GM12892 (cell line): ENCODE measurements around the gene ASAH2.
"Not testable (repeated sequence)": the region's sequence is repeated elsewhere in the genome, so short reads cannot be mapped to it uniquely, and the experiment has no call there.

Experiments used
- DNase-seq: peaks from one replicate; pipeline ENCODE4 v3.0.0; 2011; ENCODE audit not compliant: insufficient read length
- FAIRE-seq: peaks from 2 replicates; lab custom pipeline; 2011; peaks lifted over from hg19 to GRCh38; lab: Jason Lieb, UNC
- POLR2A ChIP-seq: IDR thresholded peaks from 2 replicates; pipeline ENCODE4 v1.6.1; 2011; ENCODE audit warnings: low read depth, low read length, control low read depth
- POLR2AphosphoS5 ChIP-seq: IDR thresholded peaks from 2 replicates; pipeline ENCODE4 v1.6.1; 2011; ENCODE audit warnings: low read depth, low read length, control low read depth
- TAF1 ChIP-seq: IDR thresholded peaks from 2 replicates; pipeline ENCODE4 v1.6.1; 2011; ENCODE audit warnings: low read depth, mild to moderate bottlenecking, control low read depth, low read length, borderline replicate concordance

The ASAH2 gene

DNA sequence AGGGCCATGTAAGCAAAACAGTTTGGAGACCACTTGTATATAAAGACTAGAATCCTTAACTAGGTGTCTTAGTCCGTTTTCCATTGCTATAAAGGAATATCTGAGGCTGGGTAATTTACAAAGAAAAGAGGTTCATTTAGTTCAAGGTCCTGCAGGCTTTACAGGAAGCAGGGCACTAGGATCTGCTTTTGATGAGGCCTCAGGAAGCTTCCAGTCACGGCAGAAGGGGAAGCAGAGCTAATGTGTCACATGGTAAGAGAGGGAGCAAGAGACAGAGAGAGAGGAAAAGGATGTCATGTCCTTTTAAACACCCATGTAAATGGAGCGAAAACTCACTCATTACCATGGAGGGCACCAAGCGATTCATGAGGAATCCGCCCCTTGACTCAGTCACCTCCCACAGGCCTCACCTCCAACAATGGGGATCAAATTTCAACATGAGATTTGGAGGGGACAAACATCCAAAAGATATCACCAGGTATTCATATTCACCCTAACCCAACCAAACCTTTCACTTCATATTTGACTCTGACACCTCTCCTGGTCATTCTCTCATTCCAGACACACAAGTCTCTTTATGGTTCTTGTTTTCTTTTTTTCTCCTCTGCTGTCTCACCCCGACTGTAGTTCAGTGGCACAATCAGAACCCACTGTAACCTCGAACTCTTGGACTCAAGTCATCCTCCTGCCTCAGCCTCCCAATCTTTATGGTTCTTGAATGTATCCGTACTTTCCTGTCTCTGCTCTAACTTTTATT is 30.1 kb upstream of the ASAH2 start:
- DNase-seq = no peak
- no peak for FAIRE-seq
- TF ChIP-seq POLR2A = no peak
- TF ChIP-seq TAF1 = no peak
- TF ChIP-seq POLR2AphosphoS5 = no peak

GRCh38 chr10:50280049-50280841 is 28.9 kb upstream of the ASAH2 start:
- FAIRE-seq (no peak), DNase-seq (no peak)
- no peak for TF ChIP-seq POLR2A
- no peak for TF ChIP-seq TAF1
- no peak for TF ChIP-seq POLR2AphosphoS5

GRCh38 chr10:50279489-50279888 is 28.2 kb upstream of the ASAH2 start:
- TF ChIP-seq TAF1 (no peak), POLR2A (no peak)
- no peak for FAIRE-seq
- no peak for DNase-seq

DNA sequence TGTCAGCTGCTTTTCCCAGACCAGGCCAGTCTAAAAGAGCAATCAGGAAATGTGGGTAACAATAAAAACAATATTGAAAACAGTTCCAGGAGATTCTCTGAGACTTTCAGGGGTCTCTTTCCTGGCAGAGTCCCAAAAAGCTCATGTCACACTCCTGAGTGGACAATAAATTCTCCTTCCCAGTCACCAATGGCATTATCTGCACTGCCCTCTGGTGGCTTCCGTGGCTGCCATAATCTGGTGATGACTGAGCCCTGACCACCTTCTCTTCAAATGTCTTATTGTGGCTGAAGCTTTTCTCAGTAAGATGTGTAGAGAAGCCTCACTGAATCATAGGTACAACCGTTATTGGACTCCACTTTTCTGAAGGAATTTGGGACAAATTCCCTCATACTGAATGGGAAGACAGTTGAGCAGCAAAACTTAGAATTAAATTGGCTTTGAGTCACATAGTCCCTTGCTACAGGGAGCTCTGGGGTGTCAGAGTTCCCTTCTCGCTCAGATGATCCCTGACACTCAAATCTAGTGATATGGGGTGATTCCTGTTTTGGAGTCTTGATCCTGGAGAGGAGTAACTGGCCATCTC is 24.4 kb upstream of the ASAH2 start:
- TF ChIP-seq POLR2AphosphoS5 (no peak), POLR2A (no peak), TAF1 (no peak)
- DNase-seq = no peak
- FAIRE-seq = peak; percentile 90

DNA sequence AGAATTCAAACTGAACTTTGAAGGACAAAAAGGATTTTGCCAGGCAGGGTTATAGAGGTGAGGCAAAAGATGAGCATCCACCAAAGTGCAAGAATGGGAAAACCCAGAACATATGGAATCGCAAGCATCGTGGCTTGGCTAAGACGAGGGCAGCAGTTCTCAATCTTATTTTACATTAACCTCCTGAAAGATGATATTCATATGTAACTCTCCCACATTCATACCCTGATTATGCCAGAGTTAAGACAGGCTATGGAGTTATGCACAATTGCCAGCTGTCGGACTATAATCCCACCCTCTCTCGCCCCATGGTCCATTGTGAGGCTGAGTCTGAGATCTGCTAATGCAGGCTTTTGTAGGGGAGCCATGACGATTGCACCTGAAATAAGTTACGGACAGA is 21.2 kb upstream of the ASAH2 start:
- DNase-seq = no peak
- FAIRE-seq = no peak
- TF ChIP-seq POLR2AphosphoS5 (no peak), TAF1 (no peak), POLR2A (no peak)

GRCh38 chr10:50271564-50272250 is 20.4 kb upstream of the ASAH2 start:
- FAIRE-seq = no peak
- TF ChIP-seq POLR2A (no peak), TAF1 (no peak), POLR2AphosphoS5 (no peak)

DNA sequence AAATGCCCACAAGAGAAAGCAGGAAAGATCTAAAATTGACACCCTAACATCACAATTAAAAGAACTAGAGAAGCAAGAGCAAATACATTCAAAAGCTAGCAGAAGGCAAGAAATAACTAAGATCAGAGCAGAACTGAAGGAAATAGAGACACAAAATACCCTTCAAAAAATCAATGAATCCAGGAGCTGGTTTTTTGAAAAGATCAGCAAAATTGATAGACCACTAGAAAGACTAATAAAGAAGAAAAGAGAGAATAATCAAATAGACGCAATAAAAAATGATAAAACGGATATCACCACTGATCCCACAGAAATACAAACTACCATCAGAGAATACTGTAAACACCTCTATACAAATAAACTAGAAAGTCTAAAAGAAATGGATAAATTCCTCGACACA is 16.6 kb upstream of the ASAH2 start:
- FAIRE-seq = not testable (repeated sequence)

More at GRCh38 chr10:50271564-50272250, 20.4 kb upstream of the ASAH2 start:
- DNase-seq = no peak

DNA sequence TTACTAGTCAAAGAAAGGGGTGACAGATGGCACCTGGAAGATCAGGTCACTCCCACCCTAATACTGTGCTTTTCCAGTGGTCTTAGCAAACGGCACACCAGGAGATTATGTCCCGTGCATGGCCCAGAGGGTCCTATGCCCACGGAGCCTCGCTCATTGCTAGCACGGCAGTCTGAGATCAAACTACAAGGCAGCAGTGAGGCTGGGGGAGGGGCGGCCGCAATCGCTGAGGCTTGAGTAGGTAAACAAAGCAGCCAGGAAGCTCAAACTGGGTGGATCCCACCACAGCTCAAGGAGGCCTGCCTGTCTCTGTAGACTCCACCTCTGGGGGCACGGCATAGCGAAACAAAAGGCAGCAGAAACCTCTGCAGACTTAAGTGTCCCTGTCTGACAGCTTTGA is 11.3 kb upstream of the ASAH2 start:
- not testable (repeated sequence) for FAIRE-seq, DNase-seq

More for the DNA sequence above, 16.6 kb upstream of the ASAH2 start:
- DNase-seq = not testable (repeated sequence)

DNA sequence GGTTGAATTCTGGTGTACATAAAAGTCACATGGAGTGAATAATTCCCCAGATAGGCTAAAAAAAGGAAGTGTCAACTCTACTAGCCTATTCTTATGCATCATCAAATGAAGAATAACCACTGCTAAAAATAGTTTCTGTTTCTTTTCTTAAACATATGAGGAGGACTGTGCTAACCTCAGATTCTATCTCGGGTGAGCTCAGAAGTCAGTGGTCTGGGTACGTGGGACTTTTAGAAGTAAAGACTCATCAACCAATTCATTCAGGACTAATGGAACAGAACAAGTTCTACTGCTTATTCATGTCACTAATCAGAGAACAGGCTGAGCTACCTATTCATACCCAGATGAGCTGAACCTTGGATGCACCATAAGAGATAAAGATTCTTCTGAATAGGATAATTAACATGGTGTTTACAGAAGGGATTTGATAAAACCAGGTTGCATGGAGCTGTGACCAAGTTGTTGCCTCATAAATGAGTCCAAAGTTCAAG is 9.5 kb upstream of the ASAH2 start:
- FAIRE-seq = peak; percentile 77
- TF ChIP-seq POLR2AphosphoS5 = no peak
- TF ChIP-seq TAF1 = no peak
- no peak for TF ChIP-seq POLR2A
- DNase-seq = peak; percentile 12

DNA sequence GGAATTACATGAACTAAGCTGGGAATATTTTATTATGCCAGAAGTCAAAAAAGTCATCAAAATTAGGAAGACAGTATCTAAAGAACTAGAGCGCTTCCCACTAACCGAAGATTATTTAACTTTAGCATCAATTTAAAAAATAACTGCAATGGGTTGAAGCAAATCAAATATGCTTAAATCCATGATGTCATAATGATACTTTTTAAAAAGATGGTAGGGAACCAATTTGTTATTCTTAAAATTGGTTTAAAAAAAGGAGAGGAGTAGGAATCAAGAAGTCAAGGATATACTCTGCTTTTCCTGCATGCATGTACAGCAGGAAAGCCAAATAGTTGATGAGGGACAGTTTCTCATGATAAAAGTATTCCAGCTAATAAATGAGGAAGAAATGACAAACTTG is 3.2 kb upstream of the ASAH2 start:
- FAIRE-seq = no peak
- DNase-seq = no peak
- no peak for TF ChIP-seq TAF1
- TF ChIP-seq POLR2A = no peak
- TF ChIP-seq POLR2AphosphoS5 = no peak

GRCh38 chr10:50250096-50250854 is 1.0 kb downstream of the ASAH2 start:
- TF ChIP-seq POLR2A (no peak), POLR2AphosphoS5 (no peak), TAF1 (no peak)
- FAIRE-seq (no peak), DNase-seq (no peak)
